COLO668 (cell line): ENCODE results near the gene SMTN.
"Not testable (repeated sequence)": the region's sequence is repeated elsewhere in the genome, so short reads cannot be mapped to it uniquely, and the experiment has no call there.

Experiments used
- DNase-seq: peaks from one replicate; lab custom pipeline; 2025; ENCODE audit not compliant: unreplicated experiment; lab: John Stamatoyannopoulos, UW

SMTN gene

DNA sequence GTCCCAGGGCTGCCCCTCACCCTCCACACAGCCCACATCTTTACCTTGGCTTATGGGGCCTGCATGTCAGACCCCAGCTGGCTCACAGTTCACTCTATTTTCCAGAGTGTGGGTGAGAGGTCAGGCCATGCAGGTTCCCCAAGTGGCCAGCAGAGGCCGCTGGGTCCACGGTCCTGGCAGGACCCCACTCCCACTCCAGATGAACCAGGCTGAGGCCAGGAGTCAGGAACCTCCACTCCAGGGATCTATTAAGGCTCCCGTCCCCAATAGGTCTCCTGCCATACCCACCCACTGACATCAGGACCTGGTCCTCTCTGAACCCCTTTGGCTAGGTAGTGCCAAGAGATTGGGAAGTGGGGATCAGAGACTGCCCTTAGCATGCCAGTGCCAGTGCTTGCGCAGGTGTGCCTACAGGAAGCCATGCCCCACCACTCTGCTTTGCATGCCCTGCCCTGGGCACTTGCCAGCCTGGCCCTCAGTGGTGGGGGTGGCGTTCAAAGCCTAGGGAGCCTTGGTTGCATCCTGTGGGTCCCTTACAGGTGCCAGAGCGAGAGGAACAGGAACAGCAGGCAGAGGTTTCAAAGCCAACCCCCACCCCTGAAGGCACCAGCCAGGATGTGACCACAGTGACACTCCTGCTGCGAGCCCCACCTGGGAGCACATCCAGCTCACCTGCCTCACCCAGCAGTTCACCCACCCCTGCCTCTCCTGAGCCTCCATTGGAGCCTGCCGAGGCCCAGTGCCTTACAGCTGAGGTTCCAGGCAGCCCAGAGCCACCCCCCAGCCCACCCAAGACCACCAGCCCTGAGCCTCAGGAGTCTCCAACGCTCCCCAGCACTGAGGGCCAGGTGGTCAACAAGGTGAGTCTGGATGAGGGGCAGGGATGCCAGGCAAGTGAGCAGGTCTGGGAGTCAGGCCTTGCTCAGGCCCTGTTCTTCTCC lies 8.3 kb downstream of the SMTN start:
- DNase-seq, result peak; percentile 48

DNA sequence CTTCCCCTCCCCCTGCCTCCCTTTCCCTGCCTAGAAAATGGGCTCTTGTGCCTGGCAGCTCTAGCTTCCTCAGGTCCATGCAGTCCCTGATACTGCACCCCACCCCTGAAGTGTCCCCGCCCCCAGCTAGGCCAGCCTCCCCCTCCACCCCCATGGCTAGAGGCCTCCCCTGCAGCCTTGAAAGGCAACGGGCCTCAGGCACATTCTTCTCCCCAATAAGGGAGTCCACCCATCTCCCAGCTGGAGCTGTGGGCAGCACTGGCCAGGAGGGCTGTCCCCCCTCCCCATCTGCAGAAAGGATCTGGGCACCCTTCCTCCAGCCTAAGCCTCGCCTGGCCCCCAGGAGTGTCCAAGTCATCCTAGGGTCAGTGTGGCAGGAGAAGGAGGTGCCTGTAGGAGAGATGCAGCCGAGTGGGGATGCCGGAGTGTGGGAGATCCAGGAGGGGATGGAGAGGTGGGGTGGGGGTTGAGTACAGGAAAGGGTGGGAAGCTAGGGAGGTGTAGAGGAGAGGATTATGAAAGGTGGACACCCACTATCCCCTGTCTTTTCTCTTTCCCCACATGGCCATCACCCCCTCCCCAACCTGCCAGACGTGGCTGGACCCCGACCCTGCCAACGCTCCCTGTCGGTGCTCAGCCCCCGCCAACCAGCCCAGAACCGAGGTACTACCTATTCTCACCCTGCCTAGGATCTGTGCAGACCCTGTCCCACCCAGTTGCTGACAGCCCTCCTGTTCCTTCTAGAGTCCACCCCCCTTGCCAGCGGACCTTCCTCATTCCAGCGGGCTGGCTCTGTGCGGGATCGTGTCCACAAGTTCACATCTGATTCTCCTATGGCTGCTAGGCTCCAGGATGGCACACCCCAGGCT lies 9.3 kb downstream of the SMTN start:
- DNase-seq, result no peak

DNA sequence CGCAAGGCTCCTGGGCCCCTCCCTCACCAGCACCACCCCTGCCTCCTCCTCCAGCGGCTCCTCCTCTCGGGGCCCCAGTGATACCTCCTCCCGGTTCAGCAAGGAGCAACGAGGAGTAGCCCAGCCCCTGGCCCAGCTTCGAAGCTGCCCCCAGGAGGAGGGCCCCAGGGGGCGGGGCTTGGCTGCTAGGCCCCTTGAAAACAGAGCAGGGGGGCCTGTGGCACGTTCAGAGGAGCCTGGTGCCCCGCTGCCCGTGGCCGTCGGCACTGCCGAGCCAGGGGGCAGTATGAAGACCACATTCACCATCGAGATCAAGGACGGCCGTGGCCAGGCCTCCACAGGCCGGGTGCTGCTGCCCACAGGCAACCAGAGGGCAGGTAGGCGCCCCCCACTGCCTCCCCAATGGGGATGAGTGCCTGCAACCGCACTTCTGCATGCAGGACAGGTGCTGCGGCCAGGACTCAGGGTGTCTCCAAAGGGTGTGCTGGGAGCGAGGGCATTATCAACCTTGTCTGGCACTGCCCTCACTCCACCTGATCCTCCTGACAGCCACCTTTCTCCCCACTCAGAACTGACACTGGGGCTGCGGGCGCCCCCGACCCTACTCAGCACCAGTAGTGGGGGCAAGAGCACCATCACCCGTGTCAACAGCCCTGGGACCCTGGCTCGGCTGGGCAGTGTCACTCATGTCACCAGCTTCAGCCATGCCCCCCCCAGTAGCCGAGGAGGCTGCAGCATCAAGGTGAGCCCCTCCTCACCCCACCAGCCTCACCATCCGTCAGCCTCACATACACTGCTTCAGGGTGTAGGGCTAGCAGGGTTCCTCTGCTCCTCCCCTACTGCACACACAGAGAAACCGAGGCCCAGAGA lies 10.2 kb downstream of the SMTN start:
- no peak for DNase-seq

DNA sequence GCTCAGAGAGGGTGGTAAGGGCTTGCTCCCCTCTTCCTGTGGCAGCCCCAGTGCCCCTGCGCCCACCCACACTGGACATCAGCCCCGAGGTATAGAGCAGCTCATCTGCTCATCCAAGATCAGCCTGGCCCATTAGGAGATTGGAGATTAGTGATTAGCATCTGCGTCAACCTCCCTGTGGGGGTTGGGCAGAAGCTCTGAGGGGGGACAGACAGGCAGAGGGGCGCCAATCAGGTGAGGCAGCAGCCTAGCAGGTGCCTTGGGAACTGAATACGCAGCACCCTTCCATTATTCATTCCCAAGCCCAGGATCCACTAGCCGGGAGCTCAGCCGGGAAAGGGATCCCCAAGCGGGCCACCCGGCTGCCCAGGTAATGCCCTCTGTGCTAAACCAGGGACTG lies 11.0 kb downstream of the SMTN start:
- DNase-seq, result no peak

DNA sequence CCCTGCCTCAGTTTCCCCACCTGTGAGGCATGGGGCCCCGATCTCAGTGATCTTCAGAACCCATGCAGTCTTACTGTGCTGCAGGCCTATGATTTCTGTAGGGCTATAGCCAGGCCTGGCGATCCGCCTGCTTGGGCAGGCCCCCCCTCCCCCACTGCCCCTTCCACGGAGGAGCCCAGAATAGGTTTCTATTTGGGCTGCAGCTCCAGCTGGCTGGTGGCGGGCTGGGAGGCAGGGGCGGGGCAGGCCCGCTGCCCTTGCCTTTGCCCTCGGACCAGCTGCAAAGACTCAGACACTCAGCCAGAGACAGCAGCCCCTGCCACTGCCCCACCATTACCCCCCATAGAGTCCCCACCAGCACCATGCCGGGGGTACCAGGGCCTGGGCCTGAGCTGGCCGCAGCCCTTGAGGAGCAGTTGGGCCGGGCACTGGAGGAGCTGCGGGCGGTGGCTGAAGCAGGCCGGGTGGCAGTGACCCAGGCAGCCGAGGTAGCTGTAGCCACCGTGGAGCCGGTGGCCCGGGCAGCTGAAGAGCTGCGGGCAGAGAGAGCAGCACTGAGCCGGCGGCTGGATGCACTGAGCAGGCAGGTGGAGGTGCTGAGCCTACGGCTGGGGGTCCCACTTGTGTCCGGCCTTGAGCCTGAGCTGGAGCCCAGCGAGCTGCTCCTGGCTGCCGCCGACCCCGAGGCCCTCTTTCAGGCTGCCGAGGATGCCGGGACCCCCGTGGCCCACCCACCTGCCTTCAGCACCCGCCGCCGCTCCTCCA lies 12.2 kb downstream of the SMTN start:
- DNase-seq, result no peak

DNA sequence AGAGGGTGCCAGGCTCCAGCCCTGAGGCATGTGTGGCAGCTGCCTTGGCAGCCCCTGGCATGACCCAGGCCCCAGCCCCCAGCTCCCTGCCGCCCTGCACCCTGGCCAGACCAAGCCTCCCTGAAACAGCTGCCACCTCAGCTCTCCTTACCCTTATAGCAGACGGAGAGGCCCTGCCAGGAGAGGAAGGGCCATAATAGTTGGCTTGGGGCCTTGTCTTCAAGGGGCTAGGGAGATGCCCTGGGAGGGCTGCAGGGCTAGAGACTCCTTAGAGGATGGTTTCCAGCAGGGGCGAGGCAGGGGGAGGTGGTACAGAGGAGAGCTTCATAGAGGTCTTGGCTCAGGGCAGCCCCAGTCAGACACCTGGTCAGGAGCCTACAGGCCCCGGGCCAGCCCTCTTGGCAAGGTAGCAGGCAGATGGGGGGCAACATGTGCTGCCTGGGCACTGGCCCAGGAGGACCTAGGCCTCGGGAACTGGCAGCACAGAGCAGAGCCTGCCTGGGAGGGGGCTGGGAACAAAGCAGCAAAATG lies 13.0 kb downstream of the SMTN start:
- DNase-seq, result no peak

DNA sequence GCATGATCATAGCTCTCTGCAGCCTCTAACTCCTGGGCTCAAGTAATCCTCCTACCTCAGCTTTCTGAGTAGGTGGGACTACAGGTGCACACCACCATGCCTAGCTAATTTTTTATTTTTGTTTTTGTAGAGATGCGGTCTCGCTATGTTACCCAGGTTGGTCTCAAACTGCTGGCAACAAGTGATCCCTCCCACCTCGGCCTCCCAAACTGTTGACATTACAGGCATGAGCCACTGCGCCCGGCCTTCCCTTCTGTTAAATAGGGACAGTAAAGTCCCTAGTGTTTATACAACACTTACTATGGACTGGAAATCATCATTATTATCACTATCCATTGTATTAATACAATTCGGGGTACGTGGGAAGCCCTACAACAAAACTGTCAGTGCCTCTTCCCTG lies 13.6 kb downstream of the SMTN start:
- DNase-seq, result no peak

DNA sequence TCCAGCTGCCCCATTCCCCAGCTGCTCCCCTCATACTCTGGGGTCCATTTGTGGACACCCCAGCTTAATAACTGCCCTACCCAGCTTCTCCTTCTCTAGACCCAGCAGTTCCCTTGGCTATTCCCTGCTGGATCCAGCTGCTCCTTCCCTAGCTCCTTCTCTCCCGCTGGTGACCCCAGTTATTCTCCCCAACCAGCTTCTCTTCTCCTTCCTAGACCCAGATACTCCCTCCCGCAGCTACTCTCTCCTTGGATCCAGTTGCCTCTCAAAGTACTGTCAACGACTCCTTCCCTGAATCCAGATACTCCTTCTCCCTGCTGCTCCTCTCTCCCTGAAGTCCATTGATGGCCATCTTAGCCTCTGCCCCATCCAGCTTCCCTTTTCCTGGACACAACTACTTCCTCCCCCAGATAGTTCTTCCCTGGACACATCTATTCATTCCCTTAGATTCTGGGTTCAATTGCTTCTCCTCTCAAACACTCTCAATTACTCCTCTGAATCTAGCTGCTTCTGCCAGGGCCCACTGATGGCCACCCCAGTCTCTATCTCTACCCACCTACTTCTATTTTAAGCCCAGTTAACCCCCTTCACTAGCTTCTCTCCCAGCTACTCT lies 14.6 kb downstream of the SMTN start:
- DNase-seq, result no peak

DNA sequence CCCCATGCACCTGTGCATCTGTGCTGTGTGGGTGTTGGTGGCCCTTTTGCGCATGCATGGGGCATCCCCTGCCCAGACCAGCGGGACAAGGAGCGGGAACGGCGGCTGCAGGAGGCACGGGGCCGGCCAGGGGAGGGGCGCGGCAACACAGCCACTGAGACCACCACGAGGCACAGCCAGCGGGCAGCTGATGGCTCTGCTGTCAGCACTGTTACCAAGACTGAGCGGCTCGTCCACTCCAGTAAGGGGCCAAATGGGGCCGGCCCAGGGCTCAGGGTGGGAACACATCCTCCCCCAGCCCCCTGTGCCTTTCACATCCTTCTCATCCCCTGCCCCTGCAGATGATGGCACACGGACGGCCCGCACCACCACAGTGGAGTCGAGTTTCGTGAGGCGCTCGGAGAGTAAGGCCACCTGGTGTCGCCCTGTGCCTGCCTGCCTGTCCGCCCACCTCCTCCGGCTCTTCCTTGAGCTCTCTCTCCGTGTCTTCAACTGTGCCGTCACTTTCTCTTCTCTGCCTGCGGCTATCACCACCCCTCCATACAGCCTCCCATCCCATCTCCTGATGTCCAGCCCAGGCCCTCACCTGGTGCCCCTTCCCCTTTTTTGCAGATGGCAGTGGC lies 15.7 kb downstream of the SMTN start:
- DNase-seq, result no peak

DNA sequence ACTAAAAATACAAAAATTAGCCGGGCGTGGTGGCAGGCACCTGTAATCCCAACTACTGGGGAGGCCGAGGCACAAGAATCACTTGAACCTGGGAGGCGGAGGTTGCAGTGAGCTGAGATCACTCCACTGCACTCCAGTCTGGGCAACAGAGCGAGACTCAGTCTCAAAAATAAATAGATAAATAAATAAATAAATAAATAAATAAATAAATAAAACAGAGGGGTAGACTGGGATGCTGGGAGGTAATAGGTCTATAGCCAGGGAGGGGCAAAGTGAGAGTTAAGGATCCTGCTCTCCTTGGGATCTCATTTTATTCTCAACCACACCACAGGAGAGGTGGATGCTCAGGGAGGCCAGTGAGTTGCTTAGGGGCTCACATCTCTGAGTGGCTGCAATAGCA lies 16.4 kb downstream of the SMTN start:
- not testable (repeated sequence) for DNase-seq

DNA sequence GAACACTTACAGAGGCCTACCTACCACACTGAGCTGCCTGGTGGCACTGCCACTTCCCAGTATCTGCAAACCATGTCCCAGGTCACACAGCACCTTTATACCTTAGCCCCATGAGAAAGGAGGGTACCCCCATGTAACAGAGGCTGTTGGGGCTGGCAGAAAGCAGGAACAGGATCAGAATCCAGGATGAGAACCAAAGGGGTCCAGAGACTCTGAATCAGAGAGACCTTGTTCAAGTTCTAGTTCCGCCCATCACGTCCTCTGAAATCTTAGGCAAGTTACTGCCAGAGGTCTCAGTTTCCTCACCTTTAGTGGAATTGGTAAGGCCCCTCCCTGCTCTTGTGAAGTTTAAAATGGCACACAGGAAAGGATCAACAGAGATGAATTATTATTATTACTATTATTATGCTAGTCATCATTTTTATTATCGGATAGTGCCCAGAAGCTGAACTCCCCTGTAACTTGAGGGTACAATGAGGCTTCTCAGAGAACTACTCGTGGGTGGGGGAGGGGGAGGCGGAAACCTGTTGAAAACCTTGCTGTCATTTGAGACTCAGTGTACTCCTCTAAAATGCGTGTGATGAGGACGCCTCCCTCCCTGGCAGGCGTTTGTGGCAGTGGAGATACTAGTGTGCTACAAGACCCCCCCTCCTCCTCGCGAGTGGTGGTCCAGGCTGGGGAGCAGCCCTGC lies 17.0 kb downstream of the SMTN start:
- DNase-seq, result no peak

DNA sequence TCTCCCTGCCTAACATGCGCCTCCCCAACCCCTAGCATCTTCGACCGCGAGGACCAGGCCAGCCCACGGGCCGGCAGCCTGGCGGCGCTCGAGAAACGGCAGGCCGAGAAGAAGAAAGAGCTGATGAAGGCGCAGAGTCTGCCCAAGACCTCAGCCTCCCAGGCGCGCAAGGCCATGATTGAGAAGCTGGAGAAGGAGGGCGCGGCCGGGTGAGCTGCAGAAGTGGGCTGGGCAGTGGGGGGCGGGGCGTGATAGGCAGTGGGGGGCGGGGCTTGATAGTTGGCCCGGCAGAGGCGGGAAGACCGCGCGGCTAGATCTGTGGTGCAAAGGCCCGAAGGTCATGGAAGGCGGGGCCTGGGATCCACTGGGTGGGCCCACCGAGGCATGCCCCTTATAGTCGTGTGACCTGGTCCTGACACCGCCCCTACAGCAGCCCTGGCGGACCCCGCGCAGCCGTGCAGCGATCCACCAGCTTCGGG lies 17.6 kb downstream of the SMTN start:
- no peak for DNase-seq

DNA sequence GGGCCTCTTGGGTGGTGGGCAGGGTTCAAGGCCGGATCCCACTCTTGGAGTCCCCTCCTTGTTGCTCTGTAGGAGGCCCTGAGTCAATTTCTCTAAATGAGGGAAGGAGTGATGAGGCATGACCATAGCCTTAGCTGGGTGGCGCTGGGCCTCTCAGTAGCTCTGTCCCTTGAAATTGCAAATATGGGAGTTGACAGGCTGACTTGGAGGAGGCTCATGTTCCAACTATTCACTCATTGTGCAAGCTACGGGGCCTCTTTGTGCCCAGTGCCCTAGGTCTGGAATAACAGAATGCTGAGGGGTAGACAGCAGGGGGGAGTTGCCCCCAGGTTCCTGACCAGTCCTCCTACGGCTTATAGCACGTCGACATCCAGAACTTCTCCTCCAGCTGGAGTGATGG lies 18.3 kb downstream of the SMTN start:
- DNase-seq, result no peak

DNA sequence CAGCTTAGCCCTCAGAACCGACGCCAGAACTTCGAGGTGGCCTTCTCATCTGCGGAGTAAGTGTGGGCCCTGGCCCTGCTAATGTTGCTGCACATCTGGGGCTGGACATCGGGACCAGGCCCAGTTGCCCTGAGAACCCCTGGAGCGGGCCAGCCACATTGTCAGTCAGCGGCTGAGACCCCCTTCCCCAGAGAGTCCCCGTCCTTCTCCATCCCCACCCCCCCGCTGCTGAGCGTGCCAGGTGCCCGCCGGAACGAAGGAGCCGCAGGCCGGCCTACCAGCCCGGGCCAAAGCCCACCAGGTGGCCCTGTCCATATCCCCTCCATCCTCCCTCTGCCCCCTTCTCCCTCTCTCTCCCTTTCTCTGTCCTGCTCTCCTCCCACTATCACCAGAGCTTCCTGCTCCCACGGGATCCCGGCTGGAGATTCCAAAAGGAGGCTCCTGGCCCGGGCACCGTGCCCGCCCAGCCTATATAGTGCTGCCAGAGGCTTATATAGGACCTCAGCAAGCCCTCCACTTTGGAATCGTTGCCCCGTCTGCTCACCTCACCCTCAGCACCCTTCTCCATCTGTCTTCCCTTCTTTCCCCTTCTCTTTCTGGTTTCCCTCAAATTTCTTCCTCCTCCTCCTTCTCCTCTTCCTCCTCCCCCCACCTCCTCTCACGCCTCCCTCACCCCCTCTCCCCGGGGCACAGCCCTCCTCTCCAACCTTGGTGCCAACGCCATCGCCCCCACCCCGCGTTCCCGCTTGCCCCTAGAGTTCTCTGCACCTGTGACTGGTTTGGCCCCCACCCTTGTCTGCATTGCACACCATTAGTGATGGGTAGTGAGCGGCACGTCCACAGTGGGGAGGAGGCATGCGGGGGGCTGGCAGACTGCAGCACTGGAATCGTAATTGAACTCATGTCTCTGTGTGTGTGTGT lies 19.0 kb downstream of the SMTN start:
- no peak for DNase-seq

DNA sequence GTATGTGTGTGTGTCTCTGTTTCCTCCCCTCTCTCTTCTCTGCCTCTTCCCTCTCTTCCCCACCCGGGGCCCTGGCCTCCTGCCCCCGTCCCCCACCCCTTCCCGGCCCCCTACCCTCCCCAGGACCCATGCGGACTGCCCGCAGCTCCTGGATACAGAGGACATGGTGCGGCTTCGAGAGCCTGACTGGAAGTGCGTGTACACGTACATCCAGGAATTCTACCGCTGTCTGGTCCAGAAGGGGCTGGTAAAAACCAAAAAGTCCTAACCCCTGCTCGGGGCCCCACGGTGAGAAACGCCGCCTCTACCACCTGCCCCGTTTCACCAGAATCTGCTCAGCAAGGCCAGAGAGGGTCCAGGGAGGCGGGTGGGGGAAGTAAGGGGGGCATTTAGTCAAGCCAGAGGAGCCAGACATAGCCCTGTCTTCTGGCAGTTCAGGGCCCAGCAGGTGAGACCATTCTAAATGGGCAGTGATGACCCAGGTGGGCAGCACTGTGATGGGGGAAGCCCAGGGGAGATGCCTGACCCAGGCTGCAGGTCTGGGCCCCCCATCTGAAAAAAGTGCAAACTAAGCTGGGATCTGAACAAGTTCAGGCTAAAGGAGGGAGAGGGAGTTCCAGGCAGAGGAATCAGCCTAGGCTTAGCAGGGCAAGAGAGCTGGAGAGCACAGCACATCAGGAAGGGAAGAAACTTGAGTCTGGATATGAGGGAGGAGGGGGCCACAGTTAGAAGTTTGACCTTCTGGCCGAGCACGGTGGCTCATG lies 19.8 kb downstream of the SMTN start:
- no peak for DNase-seq

DNA sequence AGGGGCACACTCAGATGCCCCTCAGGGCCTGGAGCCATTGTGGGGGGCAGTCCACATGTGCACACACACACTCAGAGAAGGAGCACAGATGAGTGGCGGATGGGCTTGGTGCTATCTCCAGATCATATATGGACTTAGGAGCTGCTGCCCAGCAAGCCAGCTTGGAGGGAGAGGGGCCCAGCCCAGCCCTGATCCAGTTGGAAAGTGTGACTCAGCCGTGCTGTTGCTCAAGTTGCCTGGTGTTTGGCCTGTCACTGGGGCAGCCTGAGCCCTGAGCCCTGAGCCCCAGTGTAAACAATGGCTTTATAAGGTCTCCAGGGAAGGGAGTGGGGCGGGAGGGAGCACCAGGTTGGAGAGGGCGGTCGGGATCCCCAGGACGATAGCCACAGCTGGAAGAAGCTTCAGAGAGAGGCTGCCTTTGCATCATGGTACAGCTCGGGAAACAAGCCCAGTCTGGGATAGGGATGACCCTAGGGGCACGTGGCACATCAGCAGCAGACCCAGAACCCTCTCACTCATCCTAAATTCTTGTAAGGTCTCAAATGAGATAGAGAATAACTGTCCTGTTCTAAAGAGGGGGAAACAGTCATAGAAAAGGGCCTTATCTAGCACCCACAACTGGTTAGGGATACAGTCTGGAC lies 21.4 kb downstream of the SMTN start:
- no peak for DNase-seq
